Spleen (tissue), 11 donors: ENCODE data around the gene SSTR5. TPM values are rescaled to one million over a fixed set of nuclear protein-coding genes. Genes with fewer than 3 reads are reported as not detected.

ENCODE experiments used
- DNase-seq: peaks from one replicate; pipeline ENCODE4 v3.0.0-alpha.2; 2020
- H3K27ac ChIP-seq, 8 donors: fragments of 200-600 bp; sonication (generic) in 7 of 8; 1 replicate in 4 of 8; 2 replicates in 4 of 8; pipeline versions ENCODE4 v1.5.0 to v1.8.0; 2016 to 2021; ENCODE audit warnings: inconsistent platforms in 4 of 8, mild to moderate bottlenecking in 4 of 8, moderate library complexity in 1 of 8
- H3K27me3 ChIP-seq, 7 donors: fragments of 200-600 bp; sonication (generic) in 6 of 7; replicated peaks in 1 of 7; 1 replicate in 4 of 7; 2 replicates in 3 of 7; pipeline versions ENCODE4 v1.5.0 to v1.8.0; 2016 to 2021; ENCODE audit warnings: inconsistent platforms in 3 of 7, mild to moderate bottlenecking in 1 of 7
- H3K36me3 ChIP-seq, 6 donors: fragments of 200-600 bp; sonication (generic) in 5 of 6; 1 replicate in 4 of 6; 2 replicates in 2 of 6; pipeline versions ENCODE4 v1.5.0 to v1.8.0; 2016 to 2021; ENCODE audit warnings: inconsistent platforms in 2 of 6
- H3K4me1 ChIP-seq, 6 donors: fragments of 200-600 bp; sonication (generic) in 5 of 6; 1 replicate in 3 of 6; 2 replicates in 3 of 6; pipeline versions ENCODE4 v1.5.0 to v1.8.0; 2016 to 2021; ENCODE audit warnings: inconsistent platforms in 3 of 6
- H3K4me3 ChIP-seq, 8 donors: fragments of 200-600 bp; sonication (generic) in 7 of 8; 1 replicate in 4 of 8; 2 replicates in 4 of 8; pipeline versions ENCODE4 v1.5.0 to v1.8.0; 2016 to 2021; ENCODE audit warnings: inconsistent platforms in 4 of 8, mild to moderate bottlenecking in 4 of 8, moderate library complexity in 2 of 8
- H3K9me3 ChIP-seq, 8 donors: fragments of 200-600 bp; sonication (generic) in 7 of 8; 1 replicate in 4 of 8; 2 replicates in 4 of 8; pipeline versions ENCODE4 v1.5.0 to v1.8.0; 2016 to 2021; ENCODE audit warnings: inconsistent platforms in 4 of 8
- CTCF ChIP-seq, 11 experiments: fragments of 200-600 bp in 7 of 11; fragments of 450-650 bp in 4 of 11; sonication (generic) in 4 of 11; IDR thresholded peaks in 8 of 11; conservative IDR thresholded peaks in 3 of 11; 1 replicate in 7 of 11; 2 replicates in 4 of 11; pipeline versions ENCODE4 v1.4.0 to v1.8.0; 2016 to 2021; ENCODE audit warnings: antibody characterized with exemption in 11 of 11, inconsistent platforms in 4 of 11, mild to moderate bottlenecking in 1 of 11
- POLR2A ChIP-seq, 3 donors: fragments of 450-650 bp; IDR thresholded peaks; one replicate each; pipeline ENCODE4 v1.5.1; 2017; ENCODE audit warnings: antibody characterized with exemption in 3 of 3, mild to moderate bottlenecking in 1 of 3
- POLR2AphosphoS5 ChIP-seq, 3 donors: sonication (generic); formaldehyde crosslinking; IDR thresholded peaks; one replicate each; pipeline ENCODE4 v1.5.1; 2017; ENCODE audit warnings: antibody characterized with exemption in 3 of 3
- WGBS, 5 donors: extraction: QIAGEN DNeasy Blood & Tissue Kit in 3 of 5; methylation state at CpG; one replicate each; pipeline versions ENCODE4 v1.1.5 to v1.1.7; 2013 to 2018; 5-methylcytosine and 5-hydroxymethylcytosine counted together
- intact Hi-C: fragments of 100-400 bp; cut with DNase I; formaldehyde crosslinking; loops from one replicate; pipeline ENCODE4 v1.15.0; 2023; ENCODE audit warnings: low total_unique reads
- polyA plus RNA-seq, 3 donors: library from polyadenylated mRNA; stranded (reverse); fragments of 200-250 nt; gene quantifications; one replicate each; pipeline ENCODE4 v1.2.1, GENCODE V29; 2013
- total RNA-seq, 7 donors: library from RNA; depleted of rRNA in 3 of 7; stranded (reverse); fragments of >200 nt in 3 of 7; fragmentation: NEBNext Ultra II Directional in 4 of 7; extraction: Animal tissue kit (Norgen Biotek cat#: 25700) in 4 of 7; gene quantifications; one replicate each; pipeline versions ENCODE4 v1.1.0 to v1.2.1, GENCODE V29; 2016 to 2021
- donor health status: healthy with polysubstance abuse.
- donor health status: DM: no; HTN: no; CAD: no; lungs with moderate emphysema.
- donor health status: DM: no; HTN: no; CAD: no.
- donor health status: Bipolar disorder and iron deficiency.
- donor health status: healthy.
- donor health status: DM: no; HTN: no; CAD: no.
- donor health status: DM: yes; HTN: yes; CAD: no.

The SSTR5 gene
- total and polyA plus RNA-seq, 10 donors: not detected

GRCh38 chr16:1073262-1073558 lies 663 bp downstream of the SSTR5 start:
- H3K27ac ChIP-seq: no peak overlapping the region
- DNase-seq: no peak
- no peaks in the 10 kb centered on the region for H3K4me1 ChIP-seq
- H3K4me3 ChIP-seq: no peak overlapping the region
- no peaks in the 10 kb centered on the region for H3K36me3 ChIP-seq
- H3K9me3 ChIP-seq: no peaks in the 10 kb centered on the region
- no peak for TF ChIP-seq CTCF (IDR thresholded peaks at IDR 0.05 in 8 of 11, conservative IDR thresholded peaks at IDR 0.05 in 3 of 11)
- no peak for TF ChIP-seq POLR2A (IDR thresholded peaks at IDR 0.05)
- TF ChIP-seq POLR2AphosphoS5 (IDR thresholded peaks at IDR 0.05): no peak
- intact Hi-C loops: no loop called here
- peaks cover 0 to 95% (median 77%) of the 10 kb centered on the region in 7 donors for H3K27me3 ChIP-seq
- WGBS, 5 donors: 43 to 84% (median 71%) methylated on average over 5 to 13 of the region's 13 CpGs

GRCh38 chr16:1073566-1074378 lies 1.2 kb downstream of the SSTR5 start:
- TF ChIP-seq POLR2A (IDR thresholded peaks at IDR 0.05): no peak
- no peak for TF ChIP-seq CTCF (IDR thresholded peaks at IDR 0.05 in 8 of 11, conservative IDR thresholded peaks at IDR 0.05 in 3 of 11)
- no peak for TF ChIP-seq POLR2AphosphoS5 (IDR thresholded peaks at IDR 0.05)
- Histone ChIP-seq H3K9me3 (no peaks in the 10 kb centered on the region), H3K36me3 (no peaks in the 10 kb centered on the region), H3K4me1 (no peaks in the 10 kb centered on the region), H3K27me3 (peaks cover 0 to 95% (median 81%) of the 10 kb centered on the region in 7 donors), H3K27ac (no peak overlapping the region), H3K4me3 (no peak overlapping the region)
- WGBS, 5 donors: 63 to 82% (median 72%) methylated on average over 13 to 30 of the region's 30 CpGs
- DNase-seq: no peak
- intact Hi-C loops: no loop called here

- no peak for TF ChIP-seq POLR2A (IDR thresholded peaks at IDR 0.05)
- TF ChIP-seq CTCF (IDR thresholded peaks at IDR 0.05 in 8 of 11, conservative IDR thresholded peaks at IDR 0.05 in 3 of 11): no peak
- TF ChIP-seq POLR2AphosphoS5 (IDR thresholded peaks at IDR 0.05): no peak
- H3K9me3 ChIP-seq: no peaks in the 10 kb centered on the region
- intact Hi-C loops: no loop called here
- no peak overlapping the region for H3K4me3 ChIP-seq
- H3K36me3 ChIP-seq: no peaks in the 10 kb centered on the region
- H3K27ac ChIP-seq: no peak overlapping the region
- DNase-seq: no peak
- peaks cover 0 to 95% (median 81%) of the 10 kb centered on the region in 7 donors for H3K27me3 ChIP-seq
- WGBS, 5 donors: 68 to 90% (median 77%) methylated on average over 2 to 11 of the region's 11 CpGs
- H3K4me1 ChIP-seq: no peaks in the 10 kb centered on the region
These were observed 1.8 kb downstream of the SSTR5 start for GRCh38 chr16:1074379-1074649.

GRCh38 chr16:1075546-1075945 lies 3.0 kb downstream of the SSTR5 start:
- no peaks in the 10 kb centered on the region for H3K9me3 ChIP-seq
- H3K27ac ChIP-seq: no peak overlapping the region
- H3K4me3 ChIP-seq: no peak overlapping the region
- TF ChIP-seq POLR2A (IDR thresholded peaks at IDR 0.05) (no peak), CTCF (IDR thresholded peaks at IDR 0.05 in 8 of 11, conservative IDR thresholded peaks at IDR 0.05 in 3 of 11) (no peak), POLR2AphosphoS5 (IDR thresholded peaks at IDR 0.05) (no peak)
- intact Hi-C loops: no loop called here
- no peaks in the 10 kb centered on the region for H3K36me3 ChIP-seq
- DNase-seq: no peak
- H3K27me3 ChIP-seq: peaks cover 0 to 95% (median 79%) of the 10 kb centered on the region in 7 donors
- no peaks in the 10 kb centered on the region for H3K4me1 ChIP-seq
- WGBS, 5 donors: 73 to 79% (median 77%) methylated on average over 13 of the region's 13 CpGs
